Activated CD4-positive, alpha-beta T cell treated with anti-CD3 and anti-CD28 coated beads, Interleukin-2, amount 50 U/mL, for 16 hours (primary cell): ENCODE data around the gene PTPRE.

ENCODE experiments used
- DNase-seq: peaks from one replicate; pipeline ENCODE4 v3.0.0-alpha.2; 2020

PTPRE gene

DNA sequence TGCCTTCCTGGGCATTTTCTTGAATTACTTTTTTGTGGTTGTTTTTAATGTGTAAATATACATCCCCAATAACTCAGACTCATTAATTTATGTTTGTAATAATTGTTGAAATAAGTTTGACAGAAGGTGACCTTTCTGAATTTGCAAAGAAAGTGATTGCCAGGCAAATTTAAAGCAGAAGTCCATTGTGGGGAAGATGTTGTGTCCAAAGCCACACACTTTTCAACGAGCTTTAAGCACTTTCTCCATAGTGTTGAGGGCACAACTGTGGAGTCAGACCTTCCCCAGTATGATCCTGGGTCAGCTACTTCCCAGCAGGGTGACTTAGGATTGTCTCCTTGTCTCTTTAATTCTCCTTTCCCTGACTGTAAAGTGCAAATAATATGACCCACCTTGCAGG lies 52.5 kb downstream of the PTPRE start:
- no peak for DNase-seq

DNA sequence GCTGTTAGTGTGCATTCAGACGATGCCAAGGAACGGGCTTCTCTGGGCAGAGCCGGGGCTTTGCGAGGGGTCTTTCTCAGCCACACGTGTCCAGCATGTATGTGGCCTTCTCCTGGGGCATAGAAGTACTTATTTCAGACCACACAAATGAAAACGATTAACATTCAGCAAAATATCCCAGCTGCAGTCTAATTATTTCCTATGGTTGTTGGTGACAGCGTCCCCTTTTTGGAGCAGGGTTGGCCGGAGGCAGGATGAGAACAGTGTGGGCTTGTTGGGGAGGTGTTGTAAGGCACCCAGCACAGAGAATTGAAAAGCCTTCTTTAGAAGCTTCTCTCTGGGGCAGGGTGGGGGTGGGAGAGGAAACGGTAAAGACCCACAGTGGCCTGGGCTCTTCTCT lies 54.2 kb downstream of the PTPRE start:
- no peak for DNase-seq

- no peak for DNase-seq
Measured at GRCh38 chr10:127962205-127962604, 55.3 kb downstream of the PTPRE start.

- no peak for DNase-seq
Measured at GRCh38 chr10:127963136-127963535, 56.2 kb downstream of the PTPRE start.

DNA sequence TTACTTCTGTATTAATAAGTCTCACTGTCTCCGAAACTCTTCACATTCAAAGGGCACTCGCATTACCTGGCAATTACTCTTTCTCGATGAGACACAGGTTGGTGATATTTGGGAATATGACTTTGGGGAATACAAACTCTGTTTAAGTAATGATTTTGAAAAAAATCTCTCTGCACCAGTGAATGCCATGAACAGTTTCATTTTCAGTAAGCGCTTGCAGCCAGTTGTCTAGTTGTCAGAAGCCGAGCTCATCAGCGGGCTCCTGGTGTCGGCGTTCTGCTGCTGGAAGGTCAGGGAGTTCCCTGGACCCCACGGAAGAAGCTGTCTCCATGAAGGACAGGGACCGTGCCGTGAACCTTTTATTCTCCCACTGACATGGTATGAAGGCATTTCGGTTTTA lies 57.7 kb downstream of the PTPRE start:
- DNase-seq: no peak

- no peak for DNase-seq
Measured at GRCh38 chr10:127966875-127967274, 60.0 kb downstream of the PTPRE start.

DNA sequence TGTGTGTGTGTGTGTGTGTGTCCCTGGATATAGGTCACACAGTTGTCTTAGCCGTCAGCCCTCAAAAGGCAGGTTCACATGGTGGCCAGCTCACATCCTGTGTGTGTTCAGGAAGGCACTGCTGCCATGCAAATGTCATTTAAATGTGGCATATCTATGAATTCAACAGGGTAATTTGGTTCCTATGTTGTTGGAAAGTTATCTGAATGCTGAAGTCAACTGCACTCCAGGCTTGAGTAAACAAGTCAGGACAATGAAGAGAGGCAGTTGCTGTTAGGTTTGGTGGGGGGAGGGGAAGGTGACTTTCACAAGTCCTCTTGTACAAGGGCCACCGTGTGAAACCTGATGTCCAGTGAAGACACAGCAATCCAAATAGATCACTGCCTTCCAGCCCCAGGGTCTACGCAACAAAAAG lies 61.1 kb downstream of the PTPRE start:
- no peak for DNase-seq

GRCh38 chr10:127968659-127969058 lies 61.8 kb downstream of the PTPRE start:
- no peak for DNase-seq

DNA sequence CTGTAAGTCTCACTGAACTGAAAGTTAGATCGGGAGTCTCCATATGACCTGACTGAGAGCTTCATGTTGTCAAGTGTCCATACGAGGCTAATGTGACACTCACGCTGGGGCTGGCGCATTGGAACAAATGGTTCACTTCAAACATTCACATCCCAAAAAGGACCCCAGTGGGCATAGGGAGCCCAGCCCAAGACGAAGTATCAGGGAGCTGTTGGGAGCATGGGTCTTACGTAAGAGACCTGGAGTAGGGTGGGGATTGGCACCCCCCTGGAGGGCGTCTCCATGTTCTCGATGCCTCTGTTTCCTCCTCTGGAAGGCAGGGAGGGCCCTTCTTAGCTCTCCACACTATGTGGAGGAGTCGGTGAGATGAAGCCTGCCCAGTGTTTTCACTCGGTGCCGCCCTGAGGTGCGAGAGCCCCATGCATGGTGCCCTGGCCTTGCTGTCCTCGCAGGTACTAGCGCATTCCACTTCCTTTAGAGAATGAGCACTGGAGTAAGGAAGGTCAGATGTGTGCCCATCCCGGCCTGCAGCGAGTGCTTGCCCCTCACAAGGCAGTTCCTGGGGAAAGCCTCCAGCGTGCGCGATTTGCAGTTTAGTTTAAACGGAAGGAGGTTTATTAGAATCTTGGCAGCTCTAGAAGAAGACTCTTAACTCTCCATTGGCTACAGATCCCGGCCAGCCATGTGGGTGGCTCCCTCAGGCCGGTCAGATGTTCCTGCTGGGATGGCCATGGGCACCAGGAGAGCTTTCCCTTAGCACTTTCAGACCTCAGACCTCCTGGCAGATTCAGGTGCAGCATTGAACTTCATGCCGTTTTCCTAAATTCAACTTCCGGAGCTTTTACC lies 64.4 kb downstream of the PTPRE start:
- no peak for DNase-seq

- no peak for DNase-seq
Measured at GRCh38 chr10:127971963-127972615, 65.2 kb downstream of the PTPRE start.

DNA sequence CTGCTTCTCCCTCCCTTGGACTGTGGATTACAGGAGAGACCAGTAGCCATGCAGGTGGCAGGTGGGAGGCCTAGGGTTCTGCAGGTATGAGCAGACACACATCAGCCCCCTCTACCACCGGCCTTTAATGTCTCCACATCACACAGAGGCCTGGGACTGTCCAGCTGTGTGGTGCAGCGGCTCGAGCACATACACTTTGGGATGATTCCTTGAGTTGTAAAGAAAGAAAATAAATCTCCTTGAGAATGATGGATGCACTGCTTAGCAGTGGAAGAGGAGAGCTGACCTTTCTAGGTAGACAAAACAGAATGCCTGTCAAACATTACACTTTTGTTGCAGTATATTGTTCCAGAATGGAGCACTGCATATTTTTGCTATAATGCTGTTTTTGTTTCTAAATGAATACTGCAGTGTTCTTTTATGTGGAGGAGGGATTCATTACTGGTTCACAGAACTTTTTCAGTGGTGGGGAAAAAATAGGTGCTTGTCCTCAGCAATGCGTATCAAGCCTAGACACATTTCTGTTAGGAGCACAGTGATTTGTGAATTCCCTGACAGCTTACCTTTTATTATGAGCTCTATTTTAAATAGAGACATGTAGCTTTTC lies 66.0 kb downstream of the PTPRE start:
- no peak for DNase-seq

DNA sequence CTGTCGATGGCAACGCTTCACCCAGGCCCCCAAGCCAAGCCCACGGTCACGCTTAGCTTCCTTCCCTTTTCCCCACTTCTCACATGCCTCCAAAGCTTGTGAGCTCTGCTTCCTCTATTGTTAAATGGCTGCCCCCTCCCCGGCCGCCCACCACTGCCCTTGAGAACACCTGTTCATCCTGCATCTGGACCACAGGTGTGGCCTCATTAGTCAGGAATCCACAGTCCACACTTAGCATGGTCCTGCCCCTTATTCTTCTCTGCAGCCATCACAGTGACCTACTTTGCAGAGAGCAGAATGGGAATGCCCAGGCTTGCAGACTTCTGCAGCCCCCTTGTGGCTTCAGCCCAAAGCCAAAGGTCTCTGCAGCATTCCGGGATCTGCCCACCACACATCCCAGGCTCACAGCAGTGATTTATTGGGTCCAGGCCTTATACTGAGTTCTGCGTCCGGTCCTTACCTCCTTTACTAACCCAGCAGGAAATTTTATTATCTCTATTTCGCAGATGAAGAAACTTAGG lies 66.9 kb downstream of the PTPRE start:
- no peak for DNase-seq

DNA sequence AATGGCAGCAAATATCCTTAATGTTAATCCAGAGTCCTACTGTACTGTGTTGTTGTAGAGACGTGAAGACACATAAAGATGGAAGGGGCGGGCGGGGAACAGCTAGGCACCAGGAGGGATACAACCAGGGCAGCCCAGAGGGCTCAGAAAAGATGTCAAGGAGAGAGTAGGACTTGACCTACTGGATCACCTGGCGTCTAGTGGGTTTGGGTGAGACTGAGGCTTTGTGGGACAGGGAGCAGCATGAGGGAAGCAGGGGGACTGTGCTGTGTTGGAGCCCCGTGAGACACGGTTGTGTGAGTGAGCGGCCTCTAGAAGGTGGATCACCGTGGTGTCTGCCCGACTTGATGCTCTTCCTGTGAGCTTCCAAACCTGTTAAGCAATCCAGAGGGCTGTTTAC lies 68.0 kb downstream of the PTPRE start:
- DNase-seq: no peak

GRCh38 chr10:127976286-127976685 lies 69.4 kb downstream of the PTPRE start:
- no peak for DNase-seq

- no peak for DNase-seq
Measured at GRCh38 chr10:127976701-127977356, 69.9 kb downstream of the PTPRE start.

DNA sequence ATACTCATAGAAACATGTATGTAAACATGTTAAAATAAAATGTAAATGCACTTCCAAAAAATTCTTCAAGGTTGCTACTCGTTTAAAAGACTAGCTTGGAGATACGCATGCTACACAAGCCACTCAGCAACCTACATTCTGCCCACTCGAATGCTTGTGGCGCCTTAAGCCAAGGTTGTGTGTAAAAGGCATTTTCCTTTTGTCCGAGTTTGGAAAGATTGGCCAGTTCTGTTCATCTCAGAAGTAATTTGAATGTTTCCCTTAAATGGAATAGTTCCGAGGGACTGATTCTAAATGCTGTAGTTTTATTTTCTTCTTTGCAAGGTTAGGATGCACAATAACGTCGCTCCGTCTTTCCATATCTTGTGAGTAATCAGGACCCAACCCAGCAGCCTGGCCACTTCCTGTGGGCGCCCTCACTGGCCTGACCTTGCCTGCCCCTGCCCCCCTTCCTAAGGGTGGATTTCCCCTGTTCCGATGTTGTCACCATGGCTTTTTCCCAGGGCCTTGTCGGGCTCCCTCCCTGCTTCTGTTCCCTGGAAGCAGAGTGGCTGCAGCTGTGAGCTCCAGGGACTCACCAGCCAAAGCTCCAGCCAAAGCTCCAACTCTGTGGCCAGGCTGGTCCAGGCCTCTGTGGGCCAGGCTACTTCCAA lies 70.6 kb downstream of the PTPRE start:
- peak; percentile 35 for DNase-seq

- DNase-seq: no peak
Measured at GRCh38 chr10:127978481-127978880, 71.6 kb downstream of the PTPRE start.

GRCh38 chr10:127979045-127979444 lies 72.1 kb downstream of the PTPRE start:
- no peak for DNase-seq

DNA sequence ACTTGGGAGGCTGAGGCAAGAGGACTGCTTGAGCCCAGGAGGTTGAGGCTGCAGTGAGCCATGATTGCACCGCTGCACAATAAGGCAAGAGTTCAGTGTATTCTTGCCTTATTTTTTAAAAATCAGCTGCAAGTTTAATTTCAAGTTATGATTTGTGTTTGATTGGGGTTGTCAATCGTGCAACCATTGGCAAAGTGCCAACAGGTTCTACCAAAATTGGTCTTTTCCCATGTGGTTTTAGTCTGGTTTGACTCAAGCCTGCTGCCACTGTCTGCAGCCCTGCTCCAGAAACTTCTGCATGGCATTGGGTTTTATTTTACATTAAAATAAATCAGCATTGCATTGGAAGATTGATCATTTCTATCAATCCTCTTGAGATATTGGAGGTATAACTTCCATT lies 72.7 kb downstream of the PTPRE start:
- DNase-seq: no peak

- no peak for DNase-seq
Measured at GRCh38 chr10:127980898-127981297, 74.0 kb downstream of the PTPRE start.

- no peak for DNase-seq
Measured at GRCh38 chr10:127982601-127983000, 75.7 kb downstream of the PTPRE start.

GRCh38 chr10:127983344-127984100 lies 76.6 kb downstream of the PTPRE start:
- DNase-seq: no peak
